Activated CD8-positive, alpha-beta memory T cell treated with anti-CD3 and anti-CD28 coated beads, Interleukin-2, amount 10 ng/mL, durations not matched to agents 7 days and 5 days (primary cell): Measurements from ENCODE around the gene KIF23. TPM values are rescaled to one million over a fixed set of nuclear protein-coding genes. Genes with fewer than 3 reads are reported as not detected.

Experiments used
- ATAC-seq: fragments of 150-1000 bp; cut with Tn5 transposase; one replicate; pipeline ENCODE4 v1.10.0; 2021; ENCODE audit warnings: moderate library complexity
- CTCF ChIA-PET: fragments of 350-600 bp; sonication (Branson Sonifier 250); formaldehyde crosslinking; loops from one replicate; lab custom pipeline; 2021; ENCODE audit warnings: antibody characterized with exemption; lab: Charles Lee
- DNase-seq: peaks from one replicate; pipeline ENCODE4 v3.0.0-alpha.2; 2020
- H3K27ac Mint-ChIP-seq: one replicate; pipeline ENCODE4 v1.8.0; 2021; ENCODE audit warnings: mild to moderate bottlenecking, mixed read lengths
- H3K27me3 Mint-ChIP-seq: one replicate; pipeline ENCODE4 v1.8.0; 2021; ENCODE audit warnings: mixed read lengths
- H3K36me3 Mint-ChIP-seq: one replicate; pipeline ENCODE4 v1.8.0; 2021; ENCODE audit warnings: mild to moderate bottlenecking, mixed read lengths
- H3K4me1 Mint-ChIP-seq: one replicate; pipeline ENCODE4 v1.8.0; 2021; ENCODE audit warnings: mixed read lengths
- H3K4me3 Mint-ChIP-seq: one replicate; pipeline ENCODE4 v1.8.0; 2021; ENCODE audit warnings: mild to moderate bottlenecking, moderate library complexity, mixed read lengths
- H3K9me3 Mint-ChIP-seq: one replicate; pipeline ENCODE4 v1.8.0; 2022; ENCODE audit warnings: low read depth, mixed read lengths
- total RNA-seq, 2 experiments: library from RNA; stranded (reverse); gene quantifications; one replicate each; pipeline ENCODE4 v1.2.3, GENCODE V29; 2021

Gene KIF23
- total RNA-seq, 2 experiments from 2014 or later = 70.9 to 81.1 TPM

DNA sequence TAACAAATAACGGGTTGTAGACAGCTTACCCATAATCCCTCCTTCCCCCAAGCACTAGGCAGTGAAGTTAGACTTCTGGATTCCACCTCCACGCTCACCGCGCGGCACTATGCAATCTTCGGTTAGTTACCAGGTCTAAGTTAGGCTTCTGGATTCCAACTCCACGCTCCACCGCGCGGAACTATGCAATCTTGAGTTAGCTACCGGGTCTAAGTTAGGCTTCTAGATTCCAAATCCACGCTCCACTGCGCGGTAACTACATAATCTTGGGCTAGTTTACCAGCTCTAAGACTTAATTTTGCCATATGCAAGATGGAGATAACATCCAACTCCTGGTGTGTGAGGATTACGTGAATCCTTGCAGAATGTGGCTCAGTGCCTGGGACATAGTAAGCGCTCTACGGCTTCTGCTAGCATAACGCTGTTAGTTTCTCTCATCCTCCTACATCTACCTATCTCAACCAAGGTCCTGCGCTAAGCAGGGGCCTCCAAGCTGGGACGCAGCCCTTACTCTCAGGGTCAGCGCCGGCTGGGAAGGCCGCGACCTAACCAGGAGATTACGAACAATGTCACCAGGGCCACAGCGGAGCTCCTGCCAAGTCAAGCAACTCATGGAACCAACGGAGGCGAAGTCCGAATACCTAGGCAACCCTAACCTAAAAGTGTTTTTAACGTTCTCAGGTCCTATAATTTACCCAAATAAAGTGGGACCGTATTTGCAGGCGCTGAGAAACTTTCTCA, 38.0 kb downstream of the KIF23 start:
- no peaks in the 10 kb centered on the region for H3K9me3 Mint-ChIP-seq
- H3K27me3 Mint-ChIP-seq = no peaks in the 10 kb centered on the region

DNA sequence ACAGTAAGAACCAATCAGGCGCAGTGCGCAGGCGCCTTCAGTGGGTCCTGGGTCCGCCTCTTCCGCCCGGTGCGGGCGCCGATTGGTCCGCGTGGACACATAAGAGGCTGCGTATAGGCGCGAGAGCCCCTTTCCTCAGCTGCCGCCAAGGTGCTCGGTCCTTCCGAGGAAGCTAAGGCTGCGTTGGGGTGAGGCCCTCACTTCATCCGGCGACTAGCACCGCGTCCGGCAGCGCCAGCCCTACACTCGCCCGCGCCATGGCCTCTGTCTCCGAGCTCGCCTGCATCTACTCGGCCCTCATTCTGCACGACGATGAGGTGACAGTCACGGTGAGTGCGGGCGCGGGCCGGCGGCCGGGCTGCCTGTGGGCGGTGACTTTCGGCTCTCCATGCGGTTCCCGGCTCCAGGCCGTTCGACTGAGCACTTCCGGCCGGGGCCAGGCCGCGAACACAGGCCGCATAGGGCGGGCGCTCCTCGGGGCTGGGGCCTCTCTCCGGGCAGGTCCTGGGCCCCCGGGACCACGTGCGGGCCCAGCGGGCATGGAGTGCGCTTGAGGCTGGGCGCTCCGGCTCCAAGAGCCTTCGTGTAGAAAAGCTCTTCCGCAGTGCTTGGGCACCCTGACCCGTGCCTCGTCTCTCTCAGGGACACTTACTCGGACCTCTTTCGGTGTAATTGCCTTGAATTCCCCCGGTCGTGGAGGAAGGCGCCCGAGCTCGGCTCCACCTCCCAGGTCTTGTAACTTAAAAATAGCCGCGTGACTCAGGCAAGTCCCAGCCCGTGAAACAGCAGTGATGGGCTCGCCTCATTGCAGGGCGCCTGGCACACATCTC, 38.8 kb downstream of the KIF23 start, which contains the start of gene RPLP1:
Gene RPLP1, plus strand, starts transcription at position 127 of the 830 bp plus-strand sequence. Its CDS starts 131 bp downstream, at position 258.
- Mint-ChIP-seq H3K27ac (peak within 1 kb of the TSS; percentile 99), H3K4me3 (peak within 1 kb of the TSS; percentile 97), H3K4me1 (peaks cover 36% of the 10 kb centered on the region), H3K9me3 (no peaks in the 10 kb centered on the region), H3K27me3 (no peaks in the 10 kb centered on the region), H3K36me3 (peaks cover 54% of the 10 kb centered on the region)
- ATAC-seq (peak; percentile 87), DNase-seq (peak; percentile 96)
- CTCF ChIA-PET = interaction anchor here (1.0 to 4.1 kb wide), 9 partner anchors 9 to 1015 kb away, joined by 3 to 78 read pairs (median 3); no protein-coding TSS in a partner anchor

More for the DNA sequence above, 38.0 kb downstream of the KIF23 start:
- H3K4me3 Mint-ChIP-seq = peak overlapping the region; percentile 97
- DNase-seq = no peak
- peak; percentile 38 for ATAC-seq
- H3K36me3 Mint-ChIP-seq = peaks cover 54% of the 10 kb centered on the region
- peak overlapping the region; percentile 99 for H3K27ac Mint-ChIP-seq
- H3K4me1 Mint-ChIP-seq = peaks cover 36% of the 10 kb centered on the region
- CTCF ChIA-PET = interaction anchor here (1.0 to 4.1 kb wide), 8 partner anchors 9 to 291 kb away, joined by 3 to 78 read pairs (median 6); no protein-coding TSS in a partner anchor

DNA sequence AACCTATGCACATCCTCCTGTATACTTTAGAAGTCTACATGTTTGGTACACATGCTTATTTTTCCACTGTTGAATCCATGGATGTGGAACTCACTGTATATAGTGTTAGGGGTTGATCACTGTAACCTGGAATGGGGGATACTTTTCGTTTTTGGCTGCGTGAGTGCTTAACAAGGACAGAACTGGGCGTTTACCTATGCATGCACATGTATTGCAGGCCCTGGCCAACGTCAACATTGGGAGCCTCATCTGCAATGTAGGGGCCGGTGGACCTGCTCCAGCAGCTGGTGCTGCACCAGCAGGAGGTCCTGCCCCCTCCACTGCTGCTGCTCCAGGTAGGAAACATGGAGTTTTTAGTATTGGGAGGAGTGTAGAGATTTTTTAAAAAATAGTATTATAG, 40.8 kb downstream of the KIF23 start:
- Mint-ChIP-seq H3K4me1 (peaks cover 36% of the 10 kb centered on the region), H3K9me3 (no peaks in the 10 kb centered on the region), H3K4me3 (peak overlapping the region; percentile 97), H3K27me3 (no peaks in the 10 kb centered on the region), H3K27ac (peak overlapping the region; percentile 2), H3K36me3 (peaks cover 44% of the 10 kb centered on the region)
- CTCF ChIA-PET = interaction anchor here (1.3 to 4.1 kb wide), 4 partner anchors 7 to 40 kb away, joined by 4 to 78 read pairs (median 20); no protein-coding TSS in a partner anchor
- DNase-seq (no peak), ATAC-seq (no peak)

DNA sequence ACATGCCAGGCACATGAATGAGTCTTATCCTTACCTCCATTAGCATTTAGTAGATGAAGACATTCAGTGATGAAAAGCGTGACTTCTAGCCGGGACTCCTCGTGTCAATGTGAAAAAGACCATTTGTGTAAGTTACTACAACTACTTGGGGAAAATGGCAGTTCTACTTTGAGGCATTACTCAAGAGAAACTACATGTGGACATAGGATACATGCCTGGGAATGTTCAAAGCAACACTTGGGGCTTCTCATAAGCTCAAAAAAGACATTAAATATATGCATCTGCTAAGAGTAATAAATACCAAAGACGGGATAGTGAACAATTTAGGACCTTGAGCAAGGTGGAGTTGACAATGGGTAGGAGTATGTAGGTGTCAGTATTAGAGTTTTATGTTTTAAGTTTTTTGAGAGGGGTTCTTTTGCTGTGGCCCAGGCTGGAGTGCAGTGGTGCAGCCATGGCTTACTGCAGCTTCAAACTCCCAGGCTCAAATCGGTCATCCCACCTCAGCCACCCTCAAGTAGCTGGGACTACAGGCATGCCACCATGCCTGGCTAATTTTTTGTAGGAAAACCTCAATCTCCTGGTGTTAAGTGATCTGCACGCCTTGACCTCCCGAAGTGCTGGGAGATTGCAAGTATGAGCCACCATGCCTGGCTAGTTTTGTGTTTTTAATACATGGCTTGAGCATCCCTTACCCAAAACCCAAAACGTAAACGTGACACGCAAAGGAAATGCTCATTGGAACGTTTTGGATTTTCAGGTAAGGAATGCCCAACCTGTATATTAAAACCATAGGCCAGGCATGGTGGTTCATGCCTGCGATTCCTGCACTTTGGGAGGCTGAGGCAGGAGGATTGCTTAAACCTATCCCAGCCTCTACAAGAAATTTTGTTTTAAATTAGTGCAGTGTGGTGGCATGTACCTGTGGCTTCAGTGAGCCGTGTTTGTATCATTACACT, 42.3 kb downstream of the KIF23 start:
- no peaks in the 10 kb centered on the region for H3K27me3 Mint-ChIP-seq
- peaks cover 44% of the 10 kb centered on the region for H3K36me3 Mint-ChIP-seq
- DNase-seq (no peak), ATAC-seq (no peak)
- CTCF ChIA-PET = interaction anchor here (1.2 to 1.3 kb wide), 3 partner anchors 8 to 640 kb away, joined by 3 to 5 read pairs (median 4); no protein-coding TSS in a partner anchor
- H3K4me1 Mint-ChIP-seq = peaks cover 37% of the 10 kb centered on the region
- H3K27ac Mint-ChIP-seq = no peak overlapping the region
- no peaks in the 10 kb centered on the region for H3K9me3 Mint-ChIP-seq
- no peak overlapping the region for H3K4me3 Mint-ChIP-seq

DNA sequence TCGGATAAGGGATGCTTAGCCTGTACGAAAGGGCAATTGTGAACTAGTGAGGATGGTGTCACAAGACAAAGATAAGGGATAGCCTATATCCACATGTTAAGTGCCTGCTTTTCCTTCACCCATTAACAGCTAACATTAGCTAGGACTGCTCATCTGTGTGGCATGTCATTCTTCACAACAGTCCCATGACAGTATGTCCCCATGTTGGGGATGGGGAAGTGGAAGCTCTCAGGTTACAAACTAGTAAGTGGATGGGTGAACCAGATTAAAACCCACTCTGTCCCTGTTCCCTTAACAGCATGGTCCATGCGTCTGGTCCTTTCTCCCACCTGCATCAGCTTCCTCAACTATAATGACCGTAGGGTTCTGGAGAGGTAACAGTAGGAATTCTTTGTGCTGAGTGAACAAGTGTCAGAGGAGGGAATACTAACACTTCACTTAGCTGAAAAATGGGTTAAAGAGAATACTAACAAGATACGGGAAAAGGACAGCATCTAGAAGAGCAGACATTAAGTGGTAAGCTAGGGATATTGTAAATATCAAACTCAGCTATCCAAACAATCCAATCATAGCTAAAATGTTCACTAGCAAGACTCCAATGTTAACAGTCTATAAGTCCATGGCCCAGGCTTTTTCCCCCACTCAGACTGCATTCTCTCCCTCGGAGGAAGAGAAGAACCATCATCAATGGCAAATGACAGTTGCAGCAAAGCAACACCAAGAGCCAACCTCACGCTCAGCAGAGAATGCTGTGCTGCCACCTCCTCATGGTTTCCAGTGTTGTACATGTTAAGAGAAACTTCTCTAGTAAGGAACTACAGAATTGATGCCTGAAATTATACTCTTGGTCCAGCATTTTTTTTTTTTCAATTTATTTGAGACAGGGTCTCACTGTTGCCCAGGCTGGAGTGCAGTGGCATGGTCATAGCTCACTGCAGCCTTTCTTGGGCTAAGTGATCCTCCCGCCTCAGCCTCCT, 43.4 kb downstream of the KIF23 start:
- Mint-ChIP-seq H3K9me3 (no peaks in the 10 kb centered on the region), H3K4me1 (peaks cover 34% of the 10 kb centered on the region), H3K4me3 (no peak overlapping the region), H3K36me3 (peaks cover 44% of the 10 kb centered on the region), H3K27me3 (no peaks in the 10 kb centered on the region), H3K27ac (peak overlapping the region; percentile 52)
- DNase-seq (no peak), ATAC-seq (no peak)
- CTCF ChIA-PET = no interaction called here

DNA sequence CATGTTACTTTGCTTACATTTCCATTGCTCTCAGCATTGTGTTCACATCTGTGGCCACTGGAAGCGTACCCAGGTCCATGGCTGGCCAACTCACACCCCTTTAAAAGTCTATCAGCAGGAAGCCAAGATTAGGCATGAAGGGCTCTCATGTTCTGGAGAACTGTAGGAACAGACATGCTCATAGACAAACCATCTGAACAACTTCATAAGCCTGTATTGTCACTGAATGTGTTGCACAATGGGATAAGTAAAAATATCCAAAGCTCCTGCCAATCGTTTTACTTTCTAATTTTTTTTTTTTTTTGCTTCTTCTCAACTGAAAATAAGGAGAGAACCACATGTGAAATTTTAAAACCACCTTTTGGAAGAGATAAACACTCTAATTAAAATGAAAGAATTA, 44.9 kb downstream of the KIF23 start:
- CTCF ChIA-PET = no interaction called here
- Mint-ChIP-seq H3K27ac (no peak overlapping the region), H3K36me3 (peaks cover 33% of the 10 kb centered on the region), H3K27me3 (no peaks in the 10 kb centered on the region), H3K4me1 (peaks cover 39% of the 10 kb centered on the region), H3K4me3 (no peak overlapping the region), H3K9me3 (no peaks in the 10 kb centered on the region)
- no peak for DNase-seq
- ATAC-seq = no peak

DNA sequence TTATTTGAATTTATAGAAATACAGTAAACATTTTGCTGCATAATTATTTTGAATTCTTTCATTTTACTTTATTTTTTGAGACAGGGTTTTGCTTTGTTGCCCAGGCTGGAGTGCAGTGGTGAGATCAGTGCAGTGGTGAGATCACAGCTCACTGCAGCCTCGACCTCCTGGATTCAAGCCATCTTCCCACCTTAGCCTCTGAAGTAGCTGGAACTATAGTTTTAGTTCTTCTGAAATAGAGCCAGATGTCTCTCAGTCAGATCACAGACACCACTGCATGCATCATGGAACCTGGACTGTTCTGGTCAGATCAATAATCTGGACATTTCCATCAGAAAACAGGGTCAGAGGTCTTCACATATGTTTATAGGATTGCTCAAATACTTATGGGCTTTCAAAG, 46.3 kb downstream of the KIF23 start:
- H3K36me3 Mint-ChIP-seq = peaks cover 19% of the 10 kb centered on the region
- peaks cover 11% of the 10 kb centered on the region for H3K27me3 Mint-ChIP-seq
- no peak overlapping the region for H3K4me3 Mint-ChIP-seq
- H3K4me1 Mint-ChIP-seq = peaks cover 26% of the 10 kb centered on the region
- ATAC-seq (no peak), DNase-seq (no peak)
- CTCF ChIA-PET = no interaction called here
- H3K27ac Mint-ChIP-seq = no peak overlapping the region
- H3K9me3 Mint-ChIP-seq = no peaks in the 10 kb centered on the region

DNA sequence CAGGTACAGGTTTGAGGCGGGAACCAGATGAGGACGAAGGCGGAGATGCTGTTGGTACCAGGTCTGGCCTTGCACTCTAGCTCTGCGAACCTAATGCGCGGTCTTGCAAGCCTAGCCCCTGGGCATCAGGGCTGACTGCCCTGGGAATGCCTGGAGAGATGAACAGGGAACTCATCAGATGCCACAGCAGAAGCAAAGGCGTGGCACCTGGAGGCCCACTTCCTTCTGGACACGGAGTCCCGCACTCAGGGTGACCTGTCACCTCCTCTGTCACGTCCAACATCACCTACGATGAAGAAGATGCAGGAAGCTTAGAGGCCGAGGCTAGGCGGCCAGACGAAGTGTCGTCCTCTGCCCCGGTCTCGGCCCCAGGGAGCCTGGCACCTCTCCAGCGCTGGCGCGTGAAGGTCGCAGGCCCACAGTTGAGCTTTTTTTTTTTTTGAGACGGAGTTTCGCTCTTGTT, 47.9 kb downstream of the KIF23 start:
- ATAC-seq (no peak), DNase-seq (peak; percentile 41)
- Mint-ChIP-seq H3K4me1 (peaks cover 26% of the 10 kb centered on the region), H3K36me3 (peaks cover 7% of the 10 kb centered on the region), H3K9me3 (no peaks in the 10 kb centered on the region), H3K4me3 (peak overlapping the region; percentile 78), H3K27ac (peak overlapping the region; percentile 75), H3K27me3 (peaks cover 22% of the 10 kb centered on the region)
- CTCF ChIA-PET = interaction anchor here (0.9 to 3.0 kb wide), 19 partner anchors 9 to 1261 kb away, joined by 3 to 78 read pairs (median 5); partner anchors contain the start of genes GLCE, KIF23 and RPLP1

DNA sequence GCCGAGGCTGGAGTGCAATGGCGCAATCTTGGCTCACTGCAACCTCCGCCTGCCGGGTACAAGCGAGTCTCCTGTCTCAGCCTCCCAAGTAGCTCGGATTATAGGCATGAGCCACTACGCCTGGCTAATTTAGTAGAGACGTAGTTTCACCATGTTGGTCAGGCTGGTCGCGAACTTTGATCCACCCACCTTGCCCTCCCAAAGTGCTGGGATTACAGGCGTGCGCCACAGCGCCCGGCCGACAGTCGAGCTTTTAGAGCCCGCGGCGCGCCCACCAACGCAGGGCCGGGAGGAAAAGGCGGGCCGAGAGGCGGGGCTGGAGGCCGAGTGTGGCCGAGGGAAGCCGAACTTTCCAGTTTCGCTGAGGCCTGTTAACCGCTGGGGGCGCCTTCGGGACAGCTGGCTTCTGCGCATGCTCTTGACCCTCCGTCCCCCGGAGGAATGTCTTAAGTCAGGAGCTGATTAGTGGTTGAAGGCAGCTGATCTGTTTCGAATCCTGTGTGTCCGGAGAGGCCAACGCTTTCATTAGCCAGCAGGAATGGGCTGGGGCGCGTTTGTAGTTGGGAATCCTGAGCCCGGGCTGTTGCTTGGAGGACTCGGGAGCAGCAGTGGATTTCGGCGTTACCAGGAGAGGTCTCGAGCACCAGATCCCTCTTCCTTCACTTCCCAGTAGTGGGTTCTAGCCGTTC, 48.5 kb downstream of the KIF23 start:
- Mint-ChIP-seq H3K27me3 (peaks cover 22% of the 10 kb centered on the region), H3K4me1 (peaks cover 30% of the 10 kb centered on the region), H3K4me3 (peak overlapping the region; percentile 78), H3K36me3 (peaks cover 2% of the 10 kb centered on the region), H3K9me3 (no peaks in the 10 kb centered on the region), H3K27ac (peak overlapping the region; percentile 75)
- CTCF ChIA-PET = interaction anchor here (0.7 to 3.0 kb wide), 24 partner anchors 10 to 1260 kb away, joined by 3 to 78 read pairs (median 5); partner anchors contain the start of genes GLCE, KIF23 and RPLP1
- DNase-seq = peak; percentile 94
- peak; percentile 94 for ATAC-seq

DNA sequence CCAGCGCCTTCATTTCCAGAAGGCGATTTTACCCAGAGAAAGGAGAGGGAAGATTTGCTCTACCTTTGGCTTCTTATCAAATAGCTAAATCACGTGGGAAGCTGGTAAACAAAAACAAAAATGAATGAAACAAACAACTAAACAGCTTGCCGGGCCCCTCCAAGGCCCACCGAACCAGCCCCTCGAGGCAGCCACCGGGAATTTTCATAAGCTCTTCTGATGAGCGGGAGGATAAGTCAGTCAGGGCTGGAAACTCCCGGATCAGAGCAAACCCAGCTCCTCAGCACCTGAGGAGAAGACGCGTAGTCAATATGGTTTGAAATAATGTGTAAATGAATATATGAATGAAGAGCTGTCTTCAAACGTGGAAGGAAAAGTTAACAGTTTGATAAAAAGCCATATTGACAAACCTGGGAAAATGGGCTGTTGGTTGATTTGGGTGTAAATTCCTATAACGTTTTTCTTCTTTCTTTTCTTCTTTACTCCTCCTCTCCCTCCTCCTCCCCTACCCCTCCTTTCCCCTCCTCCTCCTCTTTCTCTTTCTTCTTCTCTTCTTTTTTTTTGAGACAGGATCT, 49.1 kb downstream of the KIF23 start:
- H3K27me3 Mint-ChIP-seq = peaks cover 22% of the 10 kb centered on the region
- H3K4me1 Mint-ChIP-seq = peaks cover 37% of the 10 kb centered on the region
- CTCF ChIA-PET = interaction anchor here (0.7 to 3.0 kb wide), 24 partner anchors 9 to 1259 kb away, joined by 3 to 78 read pairs (median 5); partner anchors contain the start of genes GLCE, KIF23 and RPLP1
- peak overlapping the region; percentile 75 for H3K27ac Mint-ChIP-seq
- DNase-seq (no peak), ATAC-seq (no peak)
- H3K9me3 Mint-ChIP-seq = no peaks in the 10 kb centered on the region
- peaks cover 2% of the 10 kb centered on the region for H3K36me3 Mint-ChIP-seq
- peak overlapping the region; percentile 78 for H3K4me3 Mint-ChIP-seq
